NCI-H2227 treated with DMSO at 0.1 percent for 48 hours (cell line): ENCODE measurements around the gene PKD1.

Source experiments
- DNase-seq: peaks from one replicate; lab custom pipeline; 2025; lab: John Stamatoyannopoulos, UW

PKD1 gene

DNA sequence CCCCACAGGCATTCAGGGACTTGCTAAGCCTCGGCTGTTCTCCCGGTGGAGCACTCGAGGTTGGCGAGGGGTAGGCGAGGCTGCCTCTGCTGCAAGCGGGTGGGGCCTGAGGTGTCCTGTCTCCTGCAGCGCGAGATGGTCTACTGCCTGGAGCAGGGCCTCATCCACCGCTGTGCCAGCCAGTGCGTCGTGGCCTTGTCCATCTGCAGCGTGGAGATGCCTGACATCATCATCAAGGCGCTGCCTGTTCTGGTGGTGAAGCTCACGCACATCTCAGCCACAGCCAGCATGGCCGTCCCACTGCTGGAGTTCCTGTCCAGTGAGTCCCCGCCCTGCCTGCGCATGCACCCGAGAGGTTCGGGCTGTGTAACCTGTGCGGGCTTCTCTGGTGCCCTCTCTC is 61.6 kb downstream of the PKD1 start:
- DNase-seq, result no peak

DNA sequence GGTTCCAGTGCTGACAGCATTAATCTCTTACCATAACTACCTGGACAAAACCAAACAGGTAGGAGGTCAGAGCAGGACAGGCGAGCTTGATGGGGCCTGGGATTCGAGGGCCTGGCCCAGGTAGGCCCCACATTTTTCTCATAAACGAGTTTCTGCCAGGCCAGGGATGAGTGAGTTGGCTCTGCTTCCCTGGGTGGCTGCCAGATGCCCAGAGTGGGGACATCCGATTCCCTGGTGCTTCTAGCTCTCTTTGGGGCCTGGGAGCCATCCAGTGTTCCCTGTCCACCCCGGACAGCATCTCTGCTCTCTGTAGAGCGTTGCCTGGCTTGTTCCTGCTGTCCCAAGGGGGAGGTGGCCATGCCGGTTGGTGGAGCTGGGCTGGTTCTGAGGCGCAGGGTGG is 62.8 kb downstream of the PKD1 start:
- DNase-seq, result no peak

DNA sequence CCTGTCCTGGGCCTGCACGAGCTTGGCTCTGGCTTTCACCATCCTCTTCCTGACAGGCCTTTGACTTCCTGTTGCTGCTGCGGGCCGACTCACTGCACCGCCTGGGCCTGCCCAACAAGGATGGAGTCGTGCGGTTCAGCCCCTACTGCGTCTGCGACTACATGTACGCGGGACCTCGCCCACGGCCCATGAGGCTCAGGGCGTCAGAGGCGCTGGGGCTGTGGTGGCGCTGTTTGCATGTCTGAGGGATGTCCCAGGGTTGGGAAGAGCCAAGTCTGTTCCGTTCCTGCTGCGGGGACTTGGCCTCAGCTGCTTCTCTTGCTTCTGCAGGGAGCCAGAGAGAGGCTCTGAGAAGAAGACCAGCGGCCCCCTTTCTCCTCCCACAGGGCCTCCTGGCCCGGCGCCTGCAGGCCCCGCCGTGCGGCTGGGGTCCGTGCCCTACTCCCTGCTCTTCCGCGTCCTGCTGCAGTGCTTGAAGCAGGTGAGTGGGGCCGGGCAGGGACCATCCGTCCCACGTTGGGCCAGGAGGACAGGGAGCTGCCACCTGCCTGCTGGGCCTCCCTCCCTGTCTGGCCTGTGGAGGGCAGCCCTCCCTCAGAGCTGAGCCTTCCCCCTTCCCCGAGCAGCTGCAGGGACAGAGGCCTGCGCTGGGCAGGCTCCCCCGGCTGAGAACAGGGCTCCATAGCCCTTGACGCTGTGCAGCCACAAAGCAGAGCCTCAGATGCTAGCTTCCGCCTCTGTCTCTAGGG is 64.1 kb downstream of the PKD1 start:
- no peak for DNase-seq

DNA sequence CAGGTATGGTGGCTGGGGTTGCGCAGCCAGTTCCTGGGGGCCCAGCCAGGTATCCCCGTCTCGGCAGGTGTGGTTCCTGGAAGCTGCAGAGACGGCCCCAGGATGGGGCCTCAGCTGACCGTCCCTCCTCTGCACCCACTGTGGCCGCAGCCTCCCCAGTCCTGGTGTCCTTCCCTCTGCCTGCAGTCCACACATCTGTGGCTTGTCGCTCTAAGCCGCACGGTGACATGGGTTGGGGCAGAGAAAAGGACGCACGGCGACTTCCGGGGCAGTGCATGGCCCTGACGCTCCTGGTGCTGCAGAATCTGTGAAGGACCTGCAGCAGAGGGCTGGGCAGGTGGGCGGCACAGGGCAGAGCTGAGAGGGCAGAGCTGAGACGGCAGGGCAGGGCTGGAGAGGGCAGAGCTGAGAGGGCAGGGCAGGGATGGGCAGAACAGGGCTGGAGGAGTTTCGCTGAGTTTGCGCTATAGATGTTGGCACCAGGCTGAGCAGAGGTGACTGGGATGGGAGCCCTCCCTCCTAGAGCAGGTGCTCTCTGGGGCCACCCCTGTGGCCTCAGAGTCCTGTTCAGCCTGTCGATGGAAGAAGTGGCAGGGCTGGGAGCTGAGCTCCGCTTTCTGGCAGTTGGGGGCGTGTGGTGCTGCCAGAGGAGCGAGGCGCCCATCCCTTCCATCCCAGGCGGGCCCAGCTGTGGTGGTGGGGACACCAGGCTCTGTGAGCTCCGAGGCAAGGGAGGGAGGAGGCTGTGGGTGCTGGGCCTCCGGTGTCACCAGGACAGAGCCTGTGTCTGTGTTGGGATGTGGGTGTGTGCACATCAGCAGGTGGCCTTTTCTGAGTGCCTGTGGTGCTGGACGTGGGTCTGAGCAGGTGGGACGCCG is 64.9 kb downstream of the PKD1 start:
- no peak for DNase-seq

DNA sequence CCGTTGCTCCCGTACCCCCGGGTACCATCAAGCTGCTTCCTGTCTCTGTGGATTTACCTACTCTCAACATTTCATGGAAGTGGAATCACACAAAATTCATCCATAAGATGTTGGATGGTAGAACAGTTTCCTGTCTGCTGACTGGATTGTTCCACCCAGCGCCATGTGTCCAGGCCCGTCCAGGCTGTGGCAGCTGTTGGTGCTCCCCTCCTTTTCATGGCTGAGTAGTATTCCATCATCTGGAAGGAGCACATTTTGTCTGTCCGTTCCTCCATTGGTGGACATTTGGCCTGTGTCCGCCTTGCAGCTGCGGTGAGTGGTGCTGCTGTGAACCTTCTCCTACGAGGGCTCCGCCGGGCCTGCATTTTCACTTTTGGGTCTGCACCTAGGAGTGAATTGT is 69.6 kb downstream of the PKD1 start:
- DNase-seq, result no peak

DNA sequence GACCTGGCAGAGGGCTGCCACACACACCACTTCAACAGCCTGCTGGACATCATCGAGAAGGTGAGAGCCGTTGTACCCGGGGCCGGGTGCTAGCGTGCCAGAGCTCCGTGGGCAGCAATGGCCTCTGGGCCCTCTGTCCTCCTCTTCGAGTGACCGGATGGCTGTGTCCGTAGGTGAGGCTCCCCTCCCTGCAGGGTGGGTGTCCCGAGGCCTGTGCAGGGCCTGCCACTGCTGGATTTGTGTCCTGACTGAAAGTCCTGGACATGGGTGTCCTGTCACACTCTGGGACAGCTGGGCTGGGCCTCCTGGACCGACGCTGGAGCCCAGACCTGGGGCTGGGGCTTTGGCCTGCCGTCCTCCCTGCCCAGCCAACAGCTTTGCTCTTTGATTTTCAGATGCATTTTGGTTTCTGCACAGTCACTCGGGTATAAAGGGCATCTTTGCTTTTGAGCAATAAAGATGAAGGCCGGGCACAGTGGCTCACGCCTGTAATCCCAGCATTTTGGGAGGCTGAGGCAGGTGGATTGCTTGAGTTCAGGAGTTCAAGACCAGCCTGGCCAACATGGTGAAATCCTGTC is 71.2 kb downstream of the PKD1 start:
- no peak for DNase-seq

DNA sequence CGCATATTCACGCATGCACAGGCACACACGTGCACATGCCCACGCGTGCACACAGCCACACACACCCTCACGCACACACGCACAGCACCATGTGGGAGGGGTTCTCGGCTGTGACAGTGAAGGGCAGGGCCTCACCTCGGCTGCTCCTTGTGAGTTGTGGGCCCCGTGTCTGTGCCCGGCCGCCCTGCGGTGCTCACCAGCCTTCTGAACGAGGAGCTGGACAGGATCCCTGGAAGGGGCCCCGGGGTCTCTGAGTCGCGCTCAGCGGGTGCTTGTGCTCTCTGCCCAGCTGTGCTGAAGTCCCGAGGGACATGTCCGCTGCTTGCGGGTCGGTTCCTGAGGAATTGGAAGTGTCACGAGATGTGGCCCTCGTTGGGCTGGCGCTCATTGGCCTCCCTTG is 71.8 kb downstream of the PKD1 start:
- DNase-seq, result no peak

DNA sequence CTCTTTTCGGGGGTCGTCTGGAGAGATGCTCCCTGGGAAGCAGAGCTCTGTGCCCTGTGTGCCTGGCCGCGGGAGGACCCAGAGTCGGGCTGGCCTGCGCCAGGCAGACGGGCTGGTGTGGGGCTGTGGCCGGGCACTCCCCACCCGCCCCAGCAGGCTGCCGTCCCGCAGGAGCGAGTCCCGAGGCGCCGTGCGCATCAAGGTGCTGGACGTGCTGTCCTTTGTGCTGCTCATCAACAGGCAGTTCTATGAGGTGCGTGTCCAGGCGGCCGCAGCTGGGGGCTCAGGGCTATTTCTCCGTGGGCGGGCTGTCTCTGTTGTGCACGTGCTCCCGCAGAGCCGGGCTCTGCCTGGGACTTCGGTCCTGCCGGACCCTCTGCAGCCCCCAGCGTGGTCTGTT is 72.9 kb downstream of the PKD1 start:
- DNase-seq, result no peak

DNA sequence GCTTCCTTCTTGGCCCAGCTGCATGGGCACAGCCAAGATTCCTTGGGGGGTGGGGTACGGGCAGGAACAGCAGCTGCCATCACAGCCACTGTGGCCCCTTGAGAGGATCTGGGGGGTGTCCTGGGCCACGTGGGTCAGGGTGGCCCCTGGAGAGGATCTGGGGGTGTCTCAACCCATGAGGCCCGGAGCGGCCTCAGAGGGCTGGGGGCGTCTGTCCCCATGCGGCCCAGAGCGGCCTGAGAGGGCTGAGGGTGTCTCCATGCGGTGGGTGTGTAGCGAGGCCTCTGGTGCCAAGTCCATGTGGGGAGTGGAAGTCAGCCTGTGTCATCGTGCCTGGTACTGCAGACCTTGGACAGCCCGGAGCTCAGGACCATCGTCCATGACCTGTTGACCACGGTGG is 74.2 kb downstream of the PKD1 start:
- no peak for DNase-seq

DNA sequence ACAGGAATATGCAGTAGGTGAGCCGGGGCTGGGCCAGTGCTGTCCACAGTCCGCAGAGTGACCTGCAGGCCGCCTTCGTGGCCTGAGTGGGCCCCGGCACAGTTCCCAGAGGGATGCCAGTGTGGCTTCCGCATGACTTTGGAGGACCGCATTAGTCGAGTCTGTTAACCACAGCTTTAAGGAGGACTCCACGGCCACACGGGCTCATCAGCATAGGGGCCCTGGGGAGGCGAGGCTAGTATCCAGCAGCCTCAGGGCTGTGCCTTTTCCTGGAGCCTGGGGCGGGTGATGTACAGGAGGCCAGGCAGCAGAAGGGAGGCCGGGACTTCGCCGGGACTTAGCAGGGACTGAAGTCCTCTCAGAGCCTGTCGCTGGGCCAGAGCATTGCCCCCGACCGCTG is 74.7 kb downstream of the PKD1 start:
- no peak for DNase-seq

DNA sequence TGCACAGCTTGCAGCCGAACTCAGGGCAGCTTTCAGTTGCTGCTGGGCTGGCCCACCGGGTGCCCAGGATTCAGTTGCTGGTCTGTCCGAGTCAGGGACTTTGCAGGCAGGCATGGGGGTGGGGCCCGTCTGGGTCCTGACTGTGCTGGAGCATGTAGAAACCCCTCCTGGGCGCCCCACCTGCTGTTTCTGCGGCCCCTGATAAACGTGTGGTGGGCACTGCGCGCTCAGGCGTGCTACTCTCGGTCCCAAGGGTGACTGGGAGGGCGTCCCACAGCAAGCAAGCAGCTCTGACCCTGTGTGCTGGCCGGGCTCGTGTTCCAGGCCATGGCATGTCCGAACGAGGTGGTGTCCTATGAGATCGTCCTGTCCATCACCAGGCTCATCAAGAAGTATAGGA is 75.4 kb downstream of the PKD1 start:
- DNase-seq, result no peak

DNA sequence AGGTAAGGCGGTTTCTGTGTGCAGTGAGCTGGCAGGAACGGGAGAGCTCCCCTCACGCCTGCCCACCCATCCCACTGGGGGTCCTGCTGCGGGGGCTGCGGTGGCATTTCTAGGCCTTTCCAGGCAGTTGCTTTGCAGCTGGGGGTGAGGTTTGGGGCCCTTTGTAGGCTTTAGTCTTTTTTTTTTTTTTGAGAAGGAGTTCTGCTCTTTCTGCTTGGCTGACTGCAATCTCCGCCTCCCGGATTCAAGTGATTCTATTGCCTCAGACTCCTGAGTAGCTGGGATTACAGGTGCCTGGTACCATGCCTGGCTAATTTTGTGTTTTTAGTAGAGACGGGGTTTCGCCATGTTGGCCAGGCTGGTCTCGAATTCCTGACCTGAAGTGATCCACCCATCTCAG is 76.8 kb downstream of the PKD1 start:
- DNase-seq, result no peak

DNA sequence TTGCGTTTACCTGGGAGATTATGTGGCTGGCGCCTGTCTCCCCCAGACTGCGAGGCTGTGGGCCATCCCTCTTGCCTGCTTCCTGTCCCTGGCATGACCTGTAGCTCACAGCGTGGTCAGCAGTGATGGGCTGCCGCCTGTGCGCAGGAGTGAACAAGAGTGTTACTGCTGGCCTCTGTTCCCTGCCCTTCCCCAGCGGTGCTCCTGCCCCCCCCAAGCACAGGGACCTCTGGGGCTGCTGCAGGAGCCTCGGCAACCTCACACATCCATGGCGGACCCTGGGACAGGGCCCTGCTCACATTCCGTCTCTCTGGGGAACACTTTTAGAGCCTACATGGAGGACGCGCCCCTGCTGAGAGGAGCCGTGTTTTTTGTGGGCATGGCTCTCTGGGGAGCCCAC is 77.3 kb downstream of the PKD1 start:
- no peak for DNase-seq

DNA sequence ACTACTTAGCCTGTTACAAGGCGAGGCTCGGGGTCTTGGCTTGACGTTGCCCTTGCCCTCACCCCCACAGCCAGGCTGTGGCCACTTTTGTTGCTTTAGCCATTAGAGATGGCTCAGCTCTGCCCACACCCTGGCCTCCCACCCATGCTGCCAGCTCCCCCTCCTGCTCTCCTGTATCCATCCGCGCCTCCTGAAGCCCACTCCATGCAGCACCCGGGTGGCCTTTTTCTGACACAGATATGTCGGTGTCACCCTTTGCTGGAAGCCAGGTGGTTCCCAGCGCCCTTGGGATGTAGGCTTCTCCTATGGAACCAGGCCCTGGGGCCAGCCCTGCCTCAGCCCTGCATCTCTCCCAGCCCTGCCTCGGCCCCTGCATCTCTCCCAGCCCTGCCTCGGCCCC is 78.3 kb downstream of the PKD1 start:
- no peak for DNase-seq

DNA sequence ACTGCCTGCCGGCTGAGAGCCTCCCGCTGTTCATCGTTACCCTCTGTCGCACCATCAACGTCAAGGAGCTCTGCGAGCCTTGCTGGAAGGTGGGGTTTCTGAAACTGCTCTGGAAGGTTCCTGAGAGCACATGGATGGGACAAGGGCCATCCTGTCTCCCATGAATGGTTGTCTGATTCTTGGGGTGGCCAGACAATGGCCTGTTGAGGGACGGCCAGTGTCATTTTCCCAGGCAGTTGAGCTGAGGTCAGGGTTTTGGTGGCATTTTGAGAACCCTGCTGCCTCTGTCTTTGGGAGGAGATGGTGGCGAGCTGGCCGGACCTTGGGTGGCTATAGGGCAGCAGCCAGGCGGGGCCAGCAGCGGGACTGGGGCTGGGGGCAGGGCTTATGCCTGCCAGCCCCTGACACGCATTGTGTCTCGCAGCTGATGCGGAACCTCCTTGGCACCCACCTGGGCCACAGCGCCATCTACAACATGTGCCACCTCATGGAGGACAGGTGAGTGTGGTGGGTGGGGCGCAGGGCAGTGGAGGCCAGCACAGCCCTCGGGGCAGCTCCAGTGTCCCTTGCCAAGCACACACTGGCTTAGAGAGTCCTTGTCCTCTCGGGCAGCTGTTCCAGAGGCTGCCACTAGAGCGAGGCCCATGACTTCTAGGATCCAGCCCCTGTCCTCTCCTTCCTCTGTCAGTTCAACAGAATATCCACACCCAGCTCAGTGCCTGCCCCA is 78.9 kb downstream of the PKD1 start:
- DNase-seq, result no peak

DNA sequence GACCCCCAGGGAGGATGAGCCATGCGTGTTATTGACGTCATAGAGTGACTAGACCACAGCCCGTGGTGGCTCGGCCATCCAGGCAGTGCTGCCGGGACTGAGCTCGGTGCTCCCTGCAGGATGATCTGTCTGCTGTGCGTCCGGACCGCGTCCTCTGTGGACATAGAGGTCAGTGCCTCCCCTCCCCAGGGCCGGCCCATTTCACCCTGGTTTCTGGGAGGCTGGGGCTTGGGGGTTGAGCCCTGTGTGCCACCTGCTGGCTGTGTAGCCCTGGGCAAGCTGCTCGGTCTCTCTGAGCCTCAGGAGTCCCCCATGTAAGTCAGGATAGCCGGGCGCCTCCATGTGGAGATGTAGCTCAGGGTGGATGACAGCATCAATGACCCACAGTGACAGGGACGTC is 79.6 kb downstream of the PKD1 start:
- DNase-seq, result no peak

DNA sequence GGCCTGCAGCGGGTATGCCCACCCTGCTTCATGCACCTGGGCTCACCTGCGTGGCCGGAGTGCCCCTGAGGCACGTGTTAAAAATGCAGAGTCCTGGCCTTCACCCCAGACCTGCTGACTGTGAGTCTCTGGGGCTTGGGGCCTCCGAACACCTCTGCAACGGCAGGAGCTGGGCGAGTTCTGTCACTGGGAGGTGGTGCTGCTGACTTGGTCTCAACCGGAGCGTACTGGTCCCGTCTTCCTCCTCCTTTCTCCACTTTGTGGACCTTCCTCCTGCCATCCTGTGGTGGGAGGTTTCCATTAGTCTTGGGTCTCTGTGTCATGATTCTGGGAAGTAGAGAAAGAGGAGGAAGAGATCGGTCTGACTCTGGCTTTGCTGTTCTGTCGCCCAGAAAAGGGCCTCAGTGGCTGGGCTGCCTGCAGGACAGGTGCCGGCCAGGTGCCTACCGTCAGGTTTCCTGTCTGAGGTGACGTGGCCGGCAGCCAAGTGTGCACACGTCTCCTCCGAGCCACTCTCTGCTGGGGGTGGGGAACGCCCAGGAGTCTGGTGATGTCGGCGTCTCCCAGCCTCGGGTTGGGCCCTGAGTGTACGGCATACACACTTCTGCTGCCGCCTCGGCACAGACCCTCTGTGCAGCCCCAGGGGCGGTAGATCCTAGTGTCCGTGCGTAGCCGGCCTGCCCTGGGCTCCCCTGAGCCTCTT is 81.0 kb downstream of the PKD1 start:
- DNase-seq, result no peak

DNA sequence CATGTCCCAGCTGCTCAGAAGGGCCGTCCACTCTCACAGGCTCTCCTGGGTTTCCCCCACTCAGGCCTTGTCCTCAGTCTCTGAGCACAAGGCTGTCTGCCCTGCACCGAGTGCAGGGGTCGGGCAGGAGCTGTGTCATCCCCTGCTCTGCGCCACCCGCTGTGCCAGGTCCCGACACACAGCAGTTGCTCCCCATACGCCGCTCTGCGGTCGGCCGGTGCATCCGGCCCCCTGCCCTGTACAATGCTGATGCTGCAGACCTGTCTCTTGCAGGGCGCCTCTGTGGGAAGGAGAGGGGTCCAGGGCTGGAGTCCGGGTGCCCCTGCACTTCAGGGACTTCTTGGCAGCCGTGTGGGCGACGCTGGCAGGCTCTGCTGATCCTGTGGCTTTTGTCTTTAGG is 81.8 kb downstream of the PKD1 start:
- no peak for DNase-seq

DNA sequence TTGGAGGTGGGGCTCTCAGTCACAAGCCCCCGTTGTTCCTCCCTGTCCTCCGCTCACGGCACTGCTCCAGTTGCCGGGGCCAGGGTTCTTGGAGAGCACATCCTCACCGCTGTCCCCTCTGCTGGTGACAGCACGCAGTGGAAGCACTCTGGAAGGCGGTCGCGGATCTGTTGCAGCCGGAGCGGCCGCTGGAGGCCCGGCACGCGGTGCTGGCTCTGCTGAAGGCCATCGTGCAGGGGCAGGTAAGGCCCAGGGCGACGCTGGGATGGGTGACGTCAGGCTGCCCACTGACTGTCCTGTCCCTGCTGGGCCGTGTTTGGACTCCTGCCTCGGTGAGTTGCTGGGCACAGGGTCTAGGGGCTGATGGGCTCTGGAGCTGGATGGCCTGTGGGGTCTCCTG is 82.5 kb downstream of the PKD1 start:
- no peak for DNase-seq

DNA sequence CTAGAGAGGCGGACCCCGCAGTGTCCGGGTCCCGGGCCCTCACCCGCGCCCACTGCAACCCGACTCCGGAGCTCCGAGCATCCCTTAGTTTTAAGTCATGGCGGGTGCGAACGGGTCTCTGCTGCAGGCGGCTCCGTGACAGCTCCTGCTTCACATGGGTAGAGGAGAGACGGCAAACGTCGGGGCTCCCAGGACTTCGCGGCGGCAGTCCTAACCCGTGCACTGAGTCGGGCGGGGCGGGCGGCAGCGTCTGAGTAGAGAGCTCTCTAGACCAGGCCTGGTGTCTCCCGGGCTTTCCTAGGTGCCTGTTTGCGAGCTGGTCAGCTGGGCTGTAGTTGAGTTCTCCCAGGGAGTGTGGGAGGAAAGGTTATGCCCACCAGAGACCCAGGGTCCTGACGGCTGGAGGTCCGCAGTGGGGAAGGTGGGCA is 87.6 kb downstream of the PKD1 start:
- DNase-seq, result no peak

DNA sequence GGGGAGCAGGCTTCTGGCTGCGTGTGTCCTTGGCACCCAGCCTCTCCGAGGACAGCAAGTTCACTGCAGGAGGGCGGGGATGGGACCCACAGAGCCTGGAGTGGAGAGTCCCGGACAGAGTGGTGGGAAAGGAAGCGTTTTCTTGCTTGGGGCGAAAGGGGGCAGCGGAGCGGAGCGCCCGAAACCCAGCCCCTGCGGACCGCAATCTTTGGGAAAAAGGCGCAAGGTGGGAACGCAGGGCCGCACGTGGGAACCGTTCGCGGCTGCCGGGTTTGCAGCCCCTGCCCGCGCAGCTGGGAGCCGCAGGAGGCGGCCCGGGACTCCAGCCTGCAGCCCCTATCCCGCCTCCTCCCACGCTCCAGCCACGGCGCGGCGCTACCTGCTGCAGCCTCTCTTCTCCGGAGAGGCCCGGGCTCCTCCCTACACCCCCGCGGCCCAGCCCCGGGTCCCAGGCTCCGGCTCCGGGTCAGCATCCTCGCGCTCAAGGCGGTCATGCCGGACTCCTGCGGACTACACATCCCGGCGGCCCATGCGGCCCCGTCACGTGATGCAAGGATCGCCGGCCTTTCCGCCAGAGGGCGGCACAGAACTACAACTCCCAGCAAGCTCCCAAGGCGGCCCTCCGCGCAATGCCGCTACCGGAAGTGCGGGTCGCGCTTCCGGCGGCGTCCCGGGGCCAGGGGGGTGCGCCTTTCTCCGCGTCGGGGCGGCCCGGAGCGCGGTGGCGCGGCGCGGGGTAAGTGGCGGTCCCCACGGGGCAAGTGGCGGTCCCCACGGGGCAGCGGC is 88.2 kb downstream of the PKD1 start, which contains the start of the genes NTHL1 and TSC2:
Gene NTHL1, minus strand, starts transcription at position 505 of the 786 bp plus-strand sequence. Its CDS starts 11 bp downstream, at position 494.
Gene TSC2, plus strand, starts transcription at position 656 of the 786 bp plus-strand sequence. CDS start 631 bp downstream, outside the sequence.
- DNase-seq, result peak; percentile 95
